Stimulated activated CD8-positive, alpha-beta memory T cell treated with anti-CD3 and anti-CD28 coated beads, Interleukin-15, amount 100 ng/mL, for 4 hours (primary cell): ENCODE measurements around the gene MCUB.
"Not testable (repeated sequence)": the region's sequence is repeated elsewhere in the genome, so short reads cannot be mapped to it uniquely, and the experiment has no call there.

Source experiments
- DNase-seq, 2 donors: peaks; one replicate each; pipeline ENCODE4 v3.0.0-alpha.2; 2020; ENCODE audit warnings: low read depth in 2 of 2

MCUB gene

DNA sequence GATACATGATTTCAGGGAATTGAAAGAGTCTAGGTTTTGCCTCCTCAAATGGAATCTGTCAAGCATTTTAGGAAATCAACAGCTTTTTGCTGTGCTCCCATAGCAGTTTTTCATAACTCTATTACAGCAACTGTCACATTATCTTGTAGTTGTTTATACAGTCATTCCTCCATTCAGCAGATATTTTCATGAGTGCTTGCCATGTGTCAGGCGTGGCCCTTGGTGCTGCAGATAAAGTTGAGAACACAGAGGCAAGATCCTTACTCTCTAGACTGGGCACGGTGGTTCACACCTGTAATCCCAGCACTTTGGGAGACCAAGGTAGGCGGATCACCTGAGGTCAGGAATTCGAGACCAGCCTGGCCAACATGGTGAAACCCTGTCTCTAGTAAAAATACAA, 67.3 kb downstream of the MCUB start:
- DNase-seq = no peak

DNA sequence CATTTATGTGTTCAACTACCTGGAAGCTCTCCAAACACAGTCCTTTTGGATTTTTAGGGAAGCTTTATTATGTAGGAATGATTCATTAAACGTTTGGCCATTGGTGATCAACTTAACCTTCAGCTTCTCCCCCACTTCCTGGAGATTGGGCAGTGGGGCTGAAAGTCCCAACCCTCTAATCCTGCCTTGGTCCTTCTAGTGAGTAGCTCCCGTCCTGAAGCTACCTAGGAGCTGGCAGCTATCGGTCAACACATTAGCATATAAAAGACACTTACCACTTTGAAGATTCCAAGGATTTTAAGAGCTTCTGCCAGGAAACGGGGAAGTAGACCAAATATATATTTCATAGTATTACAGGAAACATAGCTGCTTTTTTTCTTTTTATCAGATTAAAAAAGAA, 69.7 kb downstream of the MCUB start:
- no peak for DNase-seq

DNA sequence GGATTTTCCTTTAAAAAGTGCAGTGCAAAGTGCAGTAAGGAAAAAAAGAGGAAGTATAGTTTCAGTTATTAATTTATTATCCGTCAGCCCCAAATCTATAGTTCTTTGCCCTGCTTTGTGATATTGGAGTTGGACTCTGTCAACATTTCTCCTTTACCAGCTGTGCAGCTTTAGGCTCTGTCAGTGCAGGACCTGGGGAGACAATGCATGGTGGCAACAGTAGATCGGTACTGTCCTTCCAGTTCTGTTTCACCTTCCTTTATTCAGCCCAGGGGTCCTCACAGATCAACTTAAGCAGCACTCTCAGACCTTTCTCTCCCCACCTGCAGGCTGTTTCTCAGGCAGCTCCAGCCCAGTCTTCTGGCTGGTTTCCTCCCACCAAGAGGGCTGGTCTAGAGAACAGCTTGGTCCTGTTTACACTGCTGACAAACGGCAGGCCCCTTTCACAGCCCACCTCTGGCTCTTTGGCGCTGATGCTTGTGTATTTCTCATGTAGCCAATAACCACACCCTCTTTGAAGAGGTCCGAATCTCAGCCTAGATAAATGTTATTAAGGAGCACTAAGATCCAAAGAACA, 71.6 kb downstream of the MCUB start:
- no peak for DNase-seq

DNA sequence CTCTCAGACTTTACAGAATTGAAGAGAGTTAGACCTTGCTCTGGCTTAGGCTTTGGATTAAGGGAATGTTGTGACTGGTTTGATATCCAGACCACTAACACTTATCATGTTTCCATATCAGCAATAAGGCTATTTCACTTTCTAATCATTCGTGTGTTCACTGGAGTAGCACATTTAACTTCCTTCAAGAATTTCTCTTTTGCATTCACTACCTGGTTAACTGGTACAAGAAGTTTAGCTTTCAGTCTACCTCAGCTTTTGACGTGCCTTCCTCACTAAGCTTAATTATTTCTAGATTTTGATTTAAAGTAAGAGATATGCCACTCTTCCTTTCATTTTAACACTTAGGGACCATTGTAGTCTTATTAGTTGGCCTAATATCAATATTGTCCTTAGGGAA, 80.6 kb downstream of the MCUB start:
- no peak for DNase-seq

DNA sequence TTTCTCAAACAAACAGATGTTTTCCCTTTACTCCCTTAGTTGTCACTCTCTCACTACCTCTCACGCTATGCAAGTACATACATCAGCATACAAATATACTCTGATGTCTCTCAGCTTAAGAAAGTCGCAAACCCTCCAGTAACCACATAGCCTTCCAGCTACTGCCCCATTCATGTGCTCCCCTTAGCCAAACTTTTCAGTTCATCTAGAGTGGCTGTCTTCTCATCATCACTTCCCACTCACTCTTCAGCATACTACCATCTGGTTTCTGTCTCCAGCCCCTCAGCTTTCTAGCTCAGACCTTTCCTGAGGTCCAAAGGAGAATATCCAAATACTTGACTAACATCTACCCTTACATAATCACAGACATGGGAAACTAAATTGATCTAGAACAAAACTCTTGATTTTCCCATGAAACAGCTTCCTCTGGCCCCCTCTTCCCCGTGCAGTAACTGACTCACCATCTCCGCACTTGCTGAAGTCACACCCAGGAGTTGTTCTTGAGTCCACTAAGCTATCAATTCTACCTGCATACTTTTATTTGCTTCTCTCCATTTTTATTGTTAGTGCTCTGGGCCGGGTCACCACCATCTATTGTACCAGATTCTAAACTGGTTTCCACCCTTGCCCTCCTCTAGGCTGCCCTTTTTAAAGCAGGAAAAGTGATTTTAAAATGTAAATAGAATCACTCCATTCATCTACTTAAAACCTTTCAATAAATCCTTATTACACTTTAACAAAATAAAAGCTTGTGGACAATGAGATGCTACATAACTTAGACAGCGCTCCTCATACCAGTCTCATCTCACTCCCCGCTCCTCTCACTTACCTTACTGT, 86.0 kb downstream of the MCUB start:
- no peak for DNase-seq

DNA sequence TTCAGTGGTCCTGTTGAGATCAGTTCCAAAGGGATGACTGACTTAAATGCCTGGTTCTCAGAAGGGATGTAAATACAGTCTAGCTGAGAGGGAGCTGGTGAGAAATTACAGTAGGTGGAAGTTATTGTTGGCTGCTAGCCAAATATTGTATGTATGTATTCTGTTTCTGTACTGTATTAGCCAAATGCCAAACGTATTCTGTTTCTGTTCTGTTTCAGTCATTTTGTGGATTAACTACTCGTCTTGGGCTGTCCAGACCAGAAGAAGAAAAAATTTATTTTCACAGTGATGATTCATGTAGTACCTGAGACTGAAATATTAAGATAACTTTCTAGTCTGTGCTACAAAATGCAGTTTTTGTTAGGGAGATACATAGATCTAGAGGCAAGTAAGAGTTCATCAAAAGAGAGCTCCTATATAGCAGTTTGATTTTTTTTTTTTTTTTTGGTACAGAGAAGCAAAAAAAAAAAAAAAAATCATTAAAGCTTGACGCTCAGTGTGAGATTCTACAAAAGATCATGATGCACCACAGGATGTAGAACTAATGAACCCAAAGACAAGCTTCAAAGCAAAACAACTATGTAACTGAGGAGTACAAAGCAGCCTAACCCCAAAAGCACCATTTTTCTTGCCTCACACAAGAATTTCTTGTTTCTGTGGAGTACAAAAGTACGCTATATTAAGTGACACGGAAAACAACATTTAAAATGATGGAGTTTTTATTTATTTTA, 88.4 kb downstream of the MCUB start:
- DNase-seq = no peak

DNA sequence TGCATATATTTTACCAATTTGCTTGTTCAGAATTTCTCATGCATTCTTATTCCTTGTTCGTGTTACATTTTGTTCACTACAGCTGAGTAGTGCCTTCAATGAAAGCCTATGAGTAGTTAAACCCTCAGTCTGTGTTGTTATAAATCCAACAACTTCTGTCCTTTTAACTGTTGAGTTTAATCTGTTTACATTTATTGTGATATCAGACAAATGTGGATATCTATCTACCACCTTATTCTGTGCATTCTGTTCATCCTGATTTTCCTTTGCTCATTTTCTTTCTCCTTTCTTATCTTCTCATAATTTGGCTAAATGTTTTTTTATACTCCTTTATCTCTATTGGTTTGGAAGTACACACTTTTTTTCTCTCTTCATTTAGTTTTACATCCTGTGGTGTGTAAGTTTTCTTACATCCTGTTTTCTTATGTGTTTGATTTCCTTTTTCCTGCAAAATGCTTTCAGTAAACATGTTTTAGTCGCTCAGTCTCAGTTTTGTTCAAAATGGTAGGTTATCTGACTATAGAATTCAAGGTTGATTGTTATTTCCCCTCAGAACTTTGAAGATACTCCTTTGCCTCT, 89.0 kb downstream of the MCUB start:
- no peak for DNase-seq

DNA sequence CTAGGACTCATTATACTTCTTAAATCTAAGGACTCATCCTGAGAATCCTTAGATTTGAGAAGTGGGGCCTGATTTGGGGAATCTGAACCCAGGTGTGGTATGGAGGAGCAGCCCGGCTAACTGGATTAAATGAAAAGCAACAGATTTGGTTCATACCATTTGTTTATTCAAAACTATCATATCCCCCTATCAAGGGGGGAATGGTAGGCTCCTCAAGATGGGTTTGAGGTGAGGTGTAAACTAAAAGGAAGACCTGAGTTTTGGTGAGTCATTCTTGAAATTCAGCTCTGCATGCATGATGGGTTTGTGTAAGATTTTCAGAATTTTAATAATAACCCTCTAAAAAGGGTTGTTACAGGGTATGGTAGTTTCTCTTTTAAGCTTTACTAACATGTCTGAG, 89.8 kb downstream of the MCUB start:
- DNase-seq = no peak

DNA sequence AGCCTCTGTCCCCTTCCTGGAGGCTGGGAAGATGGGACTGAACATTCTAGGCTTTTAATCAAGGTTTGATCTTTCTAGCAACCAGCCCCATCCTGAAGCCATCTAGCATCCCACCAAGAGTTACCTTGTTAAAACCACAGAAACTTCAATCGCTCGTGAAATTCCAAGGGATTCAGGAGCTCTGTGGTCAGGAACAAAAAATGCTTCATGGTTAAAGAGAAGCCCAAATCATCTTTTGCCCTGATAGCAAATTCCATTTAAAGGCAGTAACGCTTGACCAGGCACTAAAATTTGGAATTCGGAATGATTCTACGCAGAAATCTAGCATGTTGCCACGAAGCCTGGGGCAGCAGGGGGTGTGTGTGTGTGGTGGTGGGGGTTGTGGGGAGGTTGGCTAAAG, 95.3 kb downstream of the MCUB start:
- no peak for DNase-seq

DNA sequence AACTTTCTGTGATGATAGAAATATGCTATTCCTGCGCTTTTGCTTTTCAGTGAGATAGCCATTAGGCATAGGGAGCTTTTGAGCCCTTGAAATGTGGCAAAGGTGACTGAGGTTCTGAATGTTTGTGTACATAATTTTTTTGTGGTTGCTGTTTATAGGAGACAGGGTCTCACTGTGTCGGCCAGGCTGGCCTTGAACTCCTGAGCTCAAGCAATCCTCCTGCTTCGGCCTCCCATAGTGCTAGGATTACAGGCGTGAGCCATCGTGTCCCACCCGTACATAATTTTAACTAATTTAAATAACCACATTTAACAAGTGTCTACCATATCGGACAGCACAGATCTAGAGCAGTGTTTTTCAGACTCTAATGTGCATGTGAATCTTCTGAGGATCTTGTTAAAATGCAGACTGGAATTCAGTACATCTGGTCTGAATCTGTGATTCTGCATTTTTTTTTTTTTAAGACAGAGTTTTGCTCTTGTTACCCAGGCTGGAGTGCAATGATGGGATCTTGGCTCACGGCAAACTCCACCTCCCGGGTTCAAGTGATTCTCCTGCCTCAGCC, 97.9 kb downstream of the MCUB start:
- DNase-seq = no peak

DNA sequence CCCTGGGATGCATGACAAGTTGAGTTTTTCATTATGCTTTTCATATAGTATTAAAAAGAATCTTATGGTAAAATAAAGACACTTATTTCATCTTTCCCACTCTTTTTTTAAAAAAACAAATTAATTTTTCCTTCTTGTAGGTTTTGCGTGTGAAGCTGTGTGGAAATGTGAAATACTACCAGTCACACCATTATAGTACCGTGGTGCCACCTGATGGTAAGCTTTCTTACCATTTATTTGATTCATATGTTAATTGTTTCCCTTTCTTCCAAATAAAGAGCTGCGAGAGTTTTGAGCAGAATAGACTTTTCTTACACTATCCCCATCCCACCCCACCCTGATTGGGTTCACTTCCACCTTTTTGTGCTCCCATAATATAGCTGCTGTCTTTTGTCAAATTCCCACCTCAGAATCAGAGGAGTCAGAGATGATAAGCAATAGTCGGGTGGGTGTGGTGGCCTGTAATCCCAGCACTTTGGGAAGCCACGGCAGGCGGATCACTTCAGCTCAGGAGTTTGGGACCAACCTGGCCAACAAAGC, 98.9 kb downstream of the MCUB start:
- no peak for DNase-seq

DNA sequence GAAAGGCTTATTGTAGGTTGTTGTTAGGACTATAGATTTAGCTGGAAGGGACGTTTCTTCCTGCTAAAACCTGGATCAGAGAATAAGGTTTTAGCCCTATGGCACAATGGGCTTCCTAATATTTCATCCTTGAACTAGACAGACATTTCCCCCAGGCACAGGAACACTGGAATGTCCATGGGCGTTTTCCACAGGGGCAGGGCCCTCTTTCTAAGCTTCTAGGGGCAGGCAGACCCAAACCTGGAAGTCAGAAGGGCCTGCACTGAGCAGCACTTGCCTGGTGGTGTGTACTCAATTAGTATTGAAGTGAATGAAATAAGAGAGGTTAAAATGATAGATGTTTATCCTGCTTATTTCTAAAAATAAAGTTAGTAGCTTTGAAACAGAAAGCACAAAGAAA, 102.1 kb downstream of the MCUB start:
- no peak for DNase-seq

DNA sequence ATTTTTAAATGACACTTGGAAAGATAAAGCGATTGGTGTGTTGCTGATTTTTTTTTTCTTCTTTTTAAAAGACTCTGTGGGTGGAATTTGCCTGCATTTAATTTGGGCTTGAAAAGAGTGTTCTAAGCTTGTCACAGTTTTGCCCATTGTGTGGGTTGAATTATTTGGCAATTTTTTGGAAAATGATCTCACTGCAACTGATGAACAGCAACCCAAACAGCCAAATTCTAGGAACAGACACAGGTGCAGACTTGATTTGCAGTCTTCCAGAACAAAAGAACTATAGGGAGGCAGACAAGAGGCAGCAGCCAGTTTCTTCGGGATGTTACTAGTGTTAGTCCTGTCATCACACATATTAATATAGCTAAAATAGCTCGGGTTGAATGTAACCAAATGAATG, 102.7 kb downstream of the MCUB start:
- DNase-seq = no peak

DNA sequence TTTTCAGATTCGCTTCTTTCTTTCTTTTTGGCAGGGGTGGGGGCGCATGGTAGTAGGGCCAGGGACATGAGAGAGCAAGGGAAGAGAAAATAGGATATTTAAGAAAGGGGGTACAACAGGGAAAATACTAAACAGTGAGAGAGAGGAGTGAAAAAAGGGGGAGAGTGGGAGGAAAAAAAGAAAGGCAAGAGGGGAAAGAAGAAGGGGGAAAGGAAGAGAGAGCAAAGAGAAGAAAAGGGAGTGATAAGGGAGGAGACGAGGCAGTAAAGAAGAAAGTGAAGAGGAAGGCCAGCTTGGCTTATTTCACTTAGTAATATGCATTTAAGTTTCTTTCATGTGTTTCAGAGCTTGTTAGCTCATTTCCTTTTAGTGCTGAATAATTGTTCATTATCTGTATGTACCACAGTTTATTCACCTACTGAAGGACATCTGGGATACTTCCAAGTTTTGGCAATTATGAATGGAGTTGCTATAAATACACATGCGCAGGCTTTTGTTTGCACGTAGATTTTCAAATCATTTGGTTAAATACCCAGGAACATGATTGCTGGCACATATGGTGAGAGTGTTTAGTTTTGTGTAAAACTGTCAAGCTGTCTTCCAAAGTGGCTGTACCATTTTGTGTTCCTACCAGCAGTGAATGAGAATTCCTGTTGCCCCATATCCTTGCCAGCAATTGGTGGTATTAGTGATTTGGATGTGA, 105.9 kb downstream of the MCUB start:
- DNase-seq = no peak

DNA sequence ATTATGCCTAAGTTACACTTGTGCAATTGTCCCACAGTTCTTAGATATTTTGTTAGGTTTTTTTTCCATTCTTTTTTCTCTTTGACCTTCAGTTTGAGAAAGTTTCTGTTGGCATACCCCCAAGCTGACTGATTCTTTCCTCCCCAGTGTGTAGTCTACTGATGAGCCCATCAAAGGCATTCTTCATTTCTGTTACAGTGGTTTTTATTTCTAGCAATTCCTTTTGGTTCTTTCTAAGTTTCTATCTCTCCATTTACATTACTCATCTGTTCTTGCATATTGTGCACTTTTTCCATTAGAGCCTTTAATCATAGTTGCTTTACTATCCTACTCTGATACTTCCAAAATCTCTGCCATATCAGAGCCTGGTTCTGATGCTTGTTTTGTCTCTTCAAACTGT, 111.3 kb downstream of the MCUB start:
- DNase-seq = no peak

DNA sequence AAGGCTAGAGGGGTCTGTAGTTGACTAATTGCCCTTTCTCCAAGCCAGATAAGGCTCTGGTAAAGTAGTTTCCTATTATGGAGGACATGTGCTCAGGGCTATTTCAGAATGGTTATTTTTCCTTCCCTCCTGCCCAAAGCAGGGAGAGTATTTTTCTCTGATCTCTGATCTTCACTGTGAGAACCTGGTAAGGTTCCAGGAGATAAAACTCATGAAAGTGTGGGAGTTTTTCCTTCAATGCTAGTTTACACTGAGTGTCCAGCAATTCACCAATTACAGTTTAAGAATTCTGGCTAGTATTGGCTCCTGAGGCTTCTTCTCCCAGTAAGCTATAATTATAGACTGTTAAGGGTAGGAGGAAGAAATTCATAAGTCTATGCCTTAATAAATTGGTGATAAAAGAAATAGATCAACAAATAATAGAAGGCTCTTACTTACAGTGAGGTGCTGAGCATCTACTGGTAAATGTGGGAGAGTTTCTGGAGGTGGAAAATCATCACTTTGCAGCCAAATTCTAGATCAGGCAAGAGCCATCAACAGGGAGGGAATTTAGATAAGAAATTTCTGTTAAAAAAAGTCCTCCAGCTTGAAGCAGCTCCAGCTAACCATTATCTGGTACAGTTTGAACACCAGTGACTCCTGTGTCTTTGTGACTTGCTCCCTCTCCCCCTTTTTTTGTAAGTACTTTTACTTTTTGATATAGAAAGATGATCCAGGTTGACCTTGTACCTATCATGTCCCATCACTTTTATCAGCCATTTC, 112.3 kb downstream of the MCUB start:
- DNase-seq = no peak

DNA sequence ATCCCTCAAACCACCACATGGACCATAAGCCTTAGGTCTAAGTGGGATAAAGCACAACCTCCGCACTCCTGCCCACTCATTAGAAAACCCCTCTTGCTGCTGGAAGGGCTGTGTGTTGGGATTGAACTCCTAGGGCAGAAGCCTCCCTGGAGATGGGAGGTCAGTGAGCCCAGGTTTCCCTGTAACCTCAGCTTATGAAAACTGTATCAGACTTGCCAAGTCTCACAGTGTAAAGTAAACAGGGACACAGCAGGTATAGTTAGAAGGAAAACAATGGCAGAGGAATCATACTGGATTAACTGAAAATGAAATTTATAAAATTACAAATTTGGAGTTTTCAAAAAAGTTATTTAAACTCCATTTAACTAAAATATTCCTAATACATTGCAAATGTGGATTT, 113.3 kb downstream of the MCUB start:
- no peak for DNase-seq

DNA sequence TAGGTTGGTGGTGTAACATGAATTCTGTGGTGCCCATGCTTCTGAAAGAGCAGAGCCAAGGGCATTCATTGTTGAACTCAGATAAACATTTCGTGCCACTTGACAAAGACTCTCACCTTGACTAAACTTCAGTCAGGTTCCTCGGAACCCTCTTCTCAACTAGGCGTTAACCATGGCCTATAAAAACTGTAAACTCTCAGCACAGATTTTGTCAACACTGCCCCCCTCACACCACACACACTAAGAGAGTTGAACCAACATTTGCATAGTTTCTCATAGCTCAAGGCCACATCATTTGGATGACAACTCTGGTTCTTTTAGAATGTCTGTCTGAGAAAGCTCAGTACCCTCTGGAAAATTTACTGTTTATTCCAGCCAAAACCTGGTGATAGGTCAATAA, 115.1 kb downstream of the MCUB start:
- DNase-seq = no peak

DNA sequence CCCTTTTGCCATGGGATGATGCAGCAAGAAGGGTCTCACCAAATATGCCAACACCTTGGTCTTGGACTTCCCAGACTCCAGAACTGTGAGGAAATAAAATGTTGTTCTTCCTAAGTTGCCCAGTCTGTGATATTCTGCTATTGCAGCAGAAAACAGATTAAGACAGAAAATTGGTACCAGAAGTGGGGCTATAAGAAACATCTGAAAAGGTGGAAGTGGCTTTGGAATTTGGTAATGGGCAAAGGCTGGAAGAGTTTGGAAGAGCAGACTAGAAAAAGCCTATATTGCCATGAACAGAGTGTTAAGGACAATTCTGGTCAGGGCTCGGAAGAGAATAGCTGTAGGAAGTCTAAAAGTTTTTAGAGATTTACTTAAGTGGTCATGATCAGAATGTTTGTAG, 115.8 kb downstream of the MCUB start:
- DNase-seq = no peak

DNA sequence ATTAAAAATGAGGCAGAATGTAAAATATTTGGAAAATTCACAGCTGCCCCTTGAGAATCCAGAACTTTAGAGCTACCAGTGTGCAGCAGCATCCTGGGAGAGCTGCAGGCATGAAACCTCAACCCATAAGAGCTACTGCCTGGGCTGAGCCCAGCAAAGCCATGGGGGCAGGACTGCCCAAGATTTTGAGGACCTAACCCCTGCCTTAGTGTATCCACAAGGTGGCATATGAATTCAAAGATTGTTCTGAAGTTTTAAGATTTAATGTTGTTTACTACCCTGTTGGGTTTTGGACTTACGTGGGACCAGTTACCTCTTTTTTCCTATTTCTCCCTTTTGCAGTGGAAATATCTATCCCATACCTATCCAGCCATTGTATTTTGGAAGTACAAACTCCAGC, 116.8 kb downstream of the MCUB start:
- no peak for DNase-seq

DNA sequence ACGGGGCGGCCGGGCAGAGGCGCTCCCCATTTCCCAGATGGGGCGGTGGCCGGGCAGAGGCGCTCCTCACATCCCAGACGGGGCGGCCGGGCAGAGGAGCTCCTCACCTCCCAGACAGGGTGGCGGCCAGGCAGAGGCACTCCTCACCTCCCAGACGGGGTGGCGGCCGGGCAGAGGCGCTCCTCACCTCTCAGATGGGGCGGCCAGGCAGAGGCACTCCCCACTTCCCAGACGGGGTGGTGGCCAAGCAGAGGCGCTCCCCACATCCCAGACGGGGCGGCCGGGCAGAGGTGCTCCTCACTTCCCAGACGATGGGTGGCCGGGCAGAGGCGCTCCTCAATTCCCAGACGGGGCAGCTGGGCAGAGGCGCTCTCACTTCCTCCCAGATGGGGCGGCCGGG, 118.4 kb downstream of the MCUB start:
- DNase-seq = not testable (repeated sequence)
